BJ (cell line): ENCODE results near the gene EFCAB8. TPM values are rescaled to one million over a fixed set of nuclear protein-coding genes. Genes with fewer than 3 reads are reported as not detected.

Experiments used
- CTCF ChIA-PET: fragments of 350-600 bp; formaldehyde crosslinking; extraction: SDS; loops from one replicate; lab custom pipeline; 2021; ENCODE audit warnings: antibody characterized with exemption, inconsistent platforms; lab: Yijun Ruan, JAX
- POLR2A ChIA-PET: fragments of 300-600 bp; sonication (Branson Sonifier 250); formaldehyde crosslinking; extraction: SDS; loops from one replicate; lab custom pipeline; 2021; ENCODE audit warnings: antibody characterized with exemption; lab: Charles Lee
- DNase-seq: peaks from one replicate; pipeline ENCODE4 v3.0.0-alpha.2; 2011; ENCODE audit warnings: low read depth
- H3K27me3 ChIP-seq: 2 replicates; pipeline ENCODE4 v1.6.0; 2011; ENCODE audit warnings: low read length; ENCODE audit not compliant: control insufficient read depth, insufficient read depth
- H3K36me3 ChIP-seq: 2 replicates; pipeline ENCODE4 v1.5.1; 2011; ENCODE audit warnings: low read length; ENCODE audit not compliant: control insufficient read depth, insufficient read depth
- H3K4me3 ChIP-seq: 2 replicates; pipeline ENCODE4 v1.5.1; 2011; ENCODE audit warnings: low read depth, mild to moderate bottlenecking, control low read depth, low read length
- CTCF ChIP-seq: IDR thresholded peaks from 2 replicates; pipeline ENCODE4 v1.5.1; 2011; ENCODE audit warnings: low read depth, mild to moderate bottlenecking, control low read depth, inconsistent platforms, low read length, moderate library complexity; ENCODE audit not compliant: insufficient read depth
- polyA plus RNA-seq: library from polyadenylated mRNA; depleted of rRNA; stranded (reverse); fragments of >200 nt; gene quantifications from 2 replicates; pipeline ENCODE4 v1.2.3, GENCODE V29; 2011

EFCAB8 gene
- polyA plus RNA-seq, 1 experiment = not detected

- no peak for DNase-seq
- 0 out of 2 replicates have a peak, but pooled peaks cover 4% of the 10 kb centered on the region for H3K27me3 ChIP-seq
- H3K4me3 ChIP-seq = no peak overlapping the region
- POLR2A ChIA-PET = no interaction called here
- TF ChIP-seq CTCF = no peak
- no peaks in the 10 kb centered on the region for H3K36me3 ChIP-seq
- CTCF ChIA-PET = interaction anchor here (0.7 to 1.1 kb wide), 3 partner anchors 18 to 197 kb away, joined by 3 to 4 read pairs (median 4); partner anchors contain the start of gene SUN5
Measured at GRCh38 chr20:32987044-32987825, 128.5 kb downstream of the EFCAB8 start.

GRCh38 chr20:32988008-32988407, 129.3 kb downstream of the EFCAB8 start:
- POLR2A ChIA-PET = no interaction called here
- no peak for TF ChIP-seq CTCF
- no peaks in the 10 kb centered on the region for H3K36me3 ChIP-seq
- CTCF ChIA-PET = interaction anchor here (0.7 kb wide), 1 partner anchor 198 kb away, joined by 4 read pairs; no protein-coding TSS in a partner anchor
- no peak for DNase-seq
- no peak overlapping the region for H3K4me3 ChIP-seq
- H3K27me3 ChIP-seq = 0 out of 2 replicates have a peak, but pooled peaks cover 3% of the 10 kb centered on the region

- ChIA-PET CTCF (no interaction called here), POLR2A (no interaction called here)
- no peak for TF ChIP-seq CTCF
- Histone ChIP-seq H3K36me3 (no peaks in the 10 kb centered on the region), H3K4me3 (no peak overlapping the region), H3K27me3 (0 out of 2 replicates have a peak, but pooled peaks cover 3% of the 10 kb centered on the region)
- DNase-seq = no peak
Measured at GRCh38 chr20:32989507-32990283, 131.0 kb downstream of the EFCAB8 start.

- no peak for DNase-seq
- POLR2A ChIA-PET = no interaction called here
- Histone ChIP-seq H3K36me3 (no peaks in the 10 kb centered on the region), H3K4me3 (no peak overlapping the region), H3K27me3 (0 out of 2 replicates have a peak, but pooled peaks cover 1% of the 10 kb centered on the region)
- CTCF ChIA-PET = no interaction called here
- TF ChIP-seq CTCF = no peak
Measured at GRCh38 chr20:32990426-32990825, 131.7 kb downstream of the EFCAB8 start.

- no peak for TF ChIP-seq CTCF
- no peaks in the 10 kb centered on the region for H3K36me3 ChIP-seq
- POLR2A ChIA-PET = no interaction called here
- no peak for DNase-seq
- no peak overlapping the region for H3K4me3 ChIP-seq
- CTCF ChIA-PET = no interaction called here
- 0 out of 2 replicates have a peak, but pooled peaks cover 1% of the 10 kb centered on the region for H3K27me3 ChIP-seq
Measured at GRCh38 chr20:32991383-32991782, 132.7 kb downstream of the EFCAB8 start.
